ENCODE results near the gene KCNK13. TPM values are rescaled to one million over a fixed set of nuclear protein-coding genes. Genes with fewer than 3 reads are reported as not detected.
"Not testable (repeated sequence)": the region's sequence is repeated elsewhere in the genome, so short reads cannot be mapped to it uniquely, and the experiment has no call there.

Gene KCNK13
- total and polyA plus RNA-seq, 3 experiments from 2014 or later = 0.09 to 0.16 TPM; not detected in 1

DNA sequence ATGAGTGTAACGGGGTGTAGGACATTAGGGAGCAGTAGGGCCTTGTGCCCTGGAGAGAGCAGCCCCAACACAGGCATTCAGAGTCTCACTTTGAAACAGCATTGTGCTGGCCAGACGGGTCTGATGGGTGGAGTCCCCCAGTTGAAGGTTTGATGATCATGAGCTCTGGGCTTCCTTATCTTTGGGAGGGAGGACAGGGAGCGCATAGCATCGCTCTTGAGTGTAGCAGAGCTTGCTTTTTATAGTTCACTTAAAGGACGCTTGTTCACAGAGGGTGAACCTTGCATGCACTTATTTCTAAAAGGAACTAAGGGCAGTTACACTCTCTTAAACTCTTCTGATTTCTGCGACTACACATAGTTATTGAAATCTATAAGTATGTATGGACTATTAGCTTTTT, 10.6 kb downstream of the KCNK13 start:
- no peaks in the 10 kb centered on the region for H3K27me3 ChIP-seq (ENCODE audit: insufficient read depth, low read length, poor library complexity, severe bottlenecking)
- Mint-ChIP-seq H3K4me1 (no peaks in the 10 kb centered on the region), H3K9me3 (no peaks in the 10 kb centered on the region), H3K4me3 (no peak overlapping the region), H3K36me3 (no peaks in the 10 kb centered on the region), H3K27ac (no peak overlapping the region), H3K27me3 (peaks cover 12 to 63% of the 10 kb centered on the region in 2 donors)
- no peak overlapping the region for H3K4me3 ChIP-seq (ENCODE audit: low read length)
- no peak for DNase-seq
- no peaks in the 10 kb centered on the region for H3K36me3 ChIP-seq (ENCODE audit: insufficient read depth, low read length)
- ChIA-PET POLR2A (interaction anchor here (0.6 kb wide), 1 partner anchor 1010 kb away, joined by 3 read pairs; no protein-coding TSS in a partner anchor), CTCF (no interaction called here)
- no peak overlapping the region for H3K27ac ChIP-seq (ENCODE audit: low read depth, low read length)
- H3K9me3 ChIP-seq (ENCODE audit: low read length) = no peaks in the 10 kb centered on the region
- no peaks in the 10 kb centered on the region for H3K4me1 ChIP-seq (ENCODE audit: insufficient read depth, low read length)

DNA sequence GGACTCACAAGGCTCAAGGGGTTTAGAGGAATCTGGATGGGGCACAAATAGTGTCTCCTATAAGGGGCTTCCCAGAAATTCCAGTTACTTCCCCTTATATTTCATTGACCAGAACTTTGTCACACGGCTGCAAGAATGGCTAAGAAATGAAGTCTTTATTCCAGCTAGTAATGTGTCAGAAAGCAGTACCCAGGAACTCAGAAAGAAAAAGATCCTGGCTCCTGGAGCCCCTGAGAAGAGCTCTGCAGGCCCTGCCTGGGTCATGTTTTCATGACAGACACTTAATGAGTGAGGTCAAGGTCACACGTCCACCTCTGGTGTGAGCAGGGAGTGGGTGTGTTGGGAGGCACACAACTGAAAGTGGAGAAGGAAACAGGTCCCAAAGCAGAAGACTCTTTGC, 17.8 kb downstream of the KCNK13 start:
- Mint-ChIP-seq H3K27me3 (peaks cover 12 to 61% of the 10 kb centered on the region in 2 donors), H3K36me3 (no peaks in the 10 kb centered on the region), H3K4me1 (no peaks in the 10 kb centered on the region), H3K9me3 (no peaks in the 10 kb centered on the region), H3K27ac (no peak overlapping the region), H3K4me3 (no peak overlapping the region)
- no peak for DNase-seq
- Histone ChIP-seq H3K27ac (ENCODE audit: low read depth, low read length) (no peak overlapping the region), H3K9me3 (ENCODE audit: low read length) (no peaks in the 10 kb centered on the region), H3K36me3 (ENCODE audit: insufficient read depth, low read length) (no peaks in the 10 kb centered on the region), H3K4me3 (ENCODE audit: low read length) (no peak overlapping the region), H3K4me1 (ENCODE audit: insufficient read depth, low read length) (no peaks in the 10 kb centered on the region), H3K27me3 (ENCODE audit: insufficient read depth, low read length, poor library complexity, severe bottlenecking) (no peaks in the 10 kb centered on the region)
- ChIA-PET CTCF (no interaction called here), POLR2A (no interaction called here)

DNA sequence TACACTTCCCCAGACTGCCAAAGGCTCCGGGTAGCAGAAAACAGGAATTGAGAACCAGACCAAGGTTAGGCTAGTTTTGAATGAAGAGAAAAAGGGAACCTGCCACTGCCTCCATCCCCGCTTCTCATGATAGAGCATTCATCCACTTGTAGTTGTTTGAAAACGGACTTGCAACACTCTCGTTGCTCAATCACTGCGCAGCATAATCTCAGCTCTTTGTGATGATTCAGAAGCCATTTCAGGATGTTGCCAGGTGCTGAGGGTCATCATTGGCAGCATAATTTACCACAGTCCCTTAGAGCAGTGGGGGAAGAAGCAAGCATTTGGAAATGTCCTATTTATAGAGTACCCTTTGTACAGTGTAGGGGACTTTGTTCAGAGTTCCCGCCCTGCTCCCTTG, 25.6 kb downstream of the KCNK13 start:
- Mint-ChIP-seq H3K27me3 (peaks cover 2 to 39% of the 10 kb centered on the region in 2 donors), H3K27ac (no peak overlapping the region), H3K4me1 (no peaks in the 10 kb centered on the region), H3K9me3 (no peaks in the 10 kb centered on the region), H3K36me3 (peaks cover 0 to 4% (median 0%) of the 10 kb centered on the region in 3 donors), H3K4me3 (no peak overlapping the region)
- ChIA-PET POLR2A (no interaction called here), CTCF (no interaction called here)
- no peak overlapping the region for H3K4me3 ChIP-seq (ENCODE audit: low read length)
- no peak for DNase-seq
- H3K4me1 ChIP-seq (ENCODE audit: insufficient read depth, low read length) = no peaks in the 10 kb centered on the region
- no peaks in the 10 kb centered on the region for H3K27me3 ChIP-seq (ENCODE audit: insufficient read depth, low read length, poor library complexity, severe bottlenecking)
- H3K36me3 ChIP-seq (ENCODE audit: insufficient read depth, low read length) = no peaks in the 10 kb centered on the region
- no peaks in the 10 kb centered on the region for H3K9me3 ChIP-seq (ENCODE audit: low read length)
- H3K27ac ChIP-seq (ENCODE audit: low read depth, low read length) = no peak overlapping the region

DNA sequence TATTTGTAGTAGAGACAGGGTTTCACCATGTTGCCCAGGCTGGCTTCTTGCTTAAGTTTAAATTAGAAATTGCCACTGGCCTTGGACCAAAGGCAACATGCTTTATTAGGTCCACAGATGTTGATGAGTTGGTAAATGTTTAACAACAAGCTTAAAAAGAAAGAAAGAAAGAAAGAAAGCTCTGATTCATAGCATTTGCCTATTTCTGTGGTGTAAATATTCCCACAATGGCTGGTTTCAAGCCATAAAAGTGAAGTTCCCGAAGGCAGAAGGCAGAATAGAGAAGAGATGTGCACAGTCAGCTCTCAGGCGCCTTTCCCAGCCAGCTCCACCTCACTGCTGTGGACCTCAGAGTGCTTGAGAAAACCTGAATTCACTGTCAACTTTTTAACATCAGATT, 26.4 kb downstream of the KCNK13 start:
- Mint-ChIP-seq H3K27ac (no peak overlapping the region), H3K9me3 (no peaks in the 10 kb centered on the region), H3K4me3 (no peak overlapping the region), H3K27me3 (peaks cover 5 to 42% of the 10 kb centered on the region in 2 donors), H3K36me3 (peaks cover 0 to 4% (median 0%) of the 10 kb centered on the region in 3 donors), H3K4me1 (no peaks in the 10 kb centered on the region)
- H3K4me1 ChIP-seq (ENCODE audit: insufficient read depth, low read length) = no peaks in the 10 kb centered on the region
- H3K36me3 ChIP-seq (ENCODE audit: insufficient read depth, low read length) = no peaks in the 10 kb centered on the region
- H3K27ac ChIP-seq (ENCODE audit: low read depth, low read length) = no peak overlapping the region
- CTCF ChIA-PET = no interaction called here
- no peak for DNase-seq
- H3K4me3 ChIP-seq (ENCODE audit: low read length) = no peak overlapping the region
- H3K27me3 ChIP-seq (ENCODE audit: insufficient read depth, low read length, poor library complexity, severe bottlenecking) = no peaks in the 10 kb centered on the region
- no peaks in the 10 kb centered on the region for H3K9me3 ChIP-seq (ENCODE audit: low read length)
- POLR2A ChIA-PET = no interaction called here

DNA sequence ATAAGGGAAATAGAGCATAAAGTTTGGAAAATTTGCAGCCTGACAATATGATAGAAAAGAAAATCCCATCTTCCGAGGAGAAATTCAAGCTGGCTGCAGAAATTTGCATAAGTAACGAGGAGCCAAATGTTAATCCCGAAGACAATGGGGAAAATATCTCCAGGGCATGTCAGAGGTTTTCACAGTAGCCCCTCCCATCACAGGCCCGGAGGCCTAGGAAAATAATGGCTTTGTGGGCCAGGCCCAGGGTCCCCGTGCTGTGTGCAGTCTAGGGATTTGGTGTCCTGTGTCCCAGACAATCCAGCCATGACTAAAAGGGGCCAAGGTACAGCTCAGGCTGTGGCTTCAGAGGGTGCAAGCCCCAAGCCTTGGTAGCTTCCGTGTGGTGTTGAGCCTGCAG, 27.7 kb downstream of the KCNK13 start:
- H3K4me3 Mint-ChIP-seq; CTCF ChIA-PET; H3K36me3 ChIP-seq (ENCODE audit: insufficient read depth, low read length); H3K4me1 ChIP-seq (ENCODE audit: insufficient read depth, low read length); DNase-seq; H3K9me3 ChIP-seq (ENCODE audit: low read length); H3K27ac ChIP-seq (ENCODE audit: low read depth, low read length); H3K36me3 Mint-ChIP-seq; POLR2A ChIA-PET; H3K9me3 Mint-ChIP-seq; H3K4me3 ChIP-seq (ENCODE audit: low read length); H3K4me1 Mint-ChIP-seq; H3K27me3 ChIP-seq (ENCODE audit: insufficient read depth, low read length, poor library complexity, severe bottlenecking): not testable (repeated sequence)
- Mint-ChIP-seq H3K27ac (peak overlapping the region in 1 of 8 donors; percentile 18), H3K27me3 (peaks cover 7 to 50% of the 10 kb centered on the region in 2 donors)

DNA sequence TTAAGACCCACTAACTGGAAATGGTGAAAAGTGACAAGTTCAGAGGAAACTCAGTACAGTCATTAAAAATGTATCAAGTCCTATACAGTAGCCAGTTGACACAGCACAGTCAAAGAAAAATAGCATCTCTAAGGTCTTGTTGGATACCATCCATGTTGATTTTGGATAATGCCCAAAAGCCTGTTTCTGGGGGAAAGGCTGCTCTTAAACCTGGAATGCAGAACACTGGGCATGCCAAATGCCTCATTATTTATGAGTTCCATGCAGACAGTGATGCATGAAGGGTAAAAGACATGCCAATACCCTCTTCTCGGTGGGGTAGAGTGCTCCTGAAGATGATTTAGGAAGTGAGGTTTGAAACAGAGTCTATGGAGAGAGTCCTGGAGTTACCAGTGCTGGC, 29.6 kb downstream of the KCNK13 start:
- ChIA-PET POLR2A (no interaction called here), CTCF (no interaction called here)
- no peaks in the 10 kb centered on the region for H3K27me3 ChIP-seq (ENCODE audit: insufficient read depth, low read length, poor library complexity, severe bottlenecking)
- H3K36me3 ChIP-seq (ENCODE audit: insufficient read depth, low read length) = no peaks in the 10 kb centered on the region
- H3K4me3 Mint-ChIP-seq = no peak overlapping the region
- no peak overlapping the region for H3K27ac Mint-ChIP-seq
- no peak overlapping the region for H3K27ac ChIP-seq (ENCODE audit: low read depth, low read length)
- H3K9me3 ChIP-seq (ENCODE audit: low read length) = no peaks in the 10 kb centered on the region
- no peaks in the 10 kb centered on the region for H3K4me1 ChIP-seq (ENCODE audit: insufficient read depth, low read length)
- H3K4me1 Mint-ChIP-seq = no peaks in the 10 kb centered on the region
- H3K36me3 Mint-ChIP-seq = peaks cover 0 to 4% (median 0%) of the 10 kb centered on the region in 3 donors
- no peak for DNase-seq
- H3K9me3 Mint-ChIP-seq = no peaks in the 10 kb centered on the region
- no peak overlapping the region for H3K4me3 ChIP-seq (ENCODE audit: low read length)
- H3K27me3 Mint-ChIP-seq = peaks cover 7 to 53% of the 10 kb centered on the region in 2 donors

DNA sequence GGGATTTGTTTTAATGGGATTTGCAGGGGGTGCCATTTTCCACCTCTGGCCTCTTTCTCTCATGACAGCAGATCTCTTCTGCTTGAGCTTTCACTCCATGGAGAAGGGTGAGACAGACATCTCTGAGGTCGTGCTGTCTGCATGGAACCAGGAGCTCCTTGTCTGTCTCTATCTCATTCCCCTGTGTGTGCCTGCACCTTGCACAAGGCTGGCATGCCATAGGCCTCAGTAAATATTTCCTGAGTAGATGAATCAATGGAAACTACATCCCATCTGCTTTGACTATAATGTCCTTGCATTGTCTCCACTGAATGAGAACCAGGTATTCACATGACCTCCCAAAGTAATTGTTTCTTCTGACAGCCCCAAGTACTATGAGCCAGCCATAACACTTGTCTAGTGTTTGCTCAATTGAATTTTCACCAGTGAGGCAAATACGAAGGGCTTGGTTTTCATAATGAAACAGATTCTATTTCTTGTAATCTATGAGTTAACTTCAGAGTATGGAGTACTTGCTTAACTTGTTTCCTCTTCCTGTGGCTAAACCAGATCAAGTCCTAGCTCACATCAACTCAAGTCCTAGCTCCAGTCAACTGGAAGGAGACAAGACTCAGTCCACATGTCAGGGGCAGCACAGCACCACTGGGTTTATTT, 32.3 kb downstream of the KCNK13 start:
- POLR2A ChIA-PET = interaction anchor here (0.6 kb wide), 1 partner anchor 28 kb away, joined by 4 read pairs; no protein-coding TSS in a partner anchor
- H3K36me3 Mint-ChIP-seq = peaks cover 0 to 4% (median 0%) of the 10 kb centered on the region in 3 donors
- Histone ChIP-seq H3K4me1 (ENCODE audit: insufficient read depth, low read length) (no peaks in the 10 kb centered on the region), H3K9me3 (ENCODE audit: low read length) (no peaks in the 10 kb centered on the region), H3K36me3 (ENCODE audit: insufficient read depth, low read length) (no peaks in the 10 kb centered on the region), H3K4me3 (ENCODE audit: low read length) (no peak overlapping the region), H3K27ac (ENCODE audit: low read depth, low read length) (no peak overlapping the region), H3K27me3 (ENCODE audit: insufficient read depth, low read length, poor library complexity, severe bottlenecking) (no peaks in the 10 kb centered on the region)
- H3K4me1 Mint-ChIP-seq = no peaks in the 10 kb centered on the region
- no peaks in the 10 kb centered on the region for H3K9me3 Mint-ChIP-seq
- no peak for DNase-seq
- no peak overlapping the region for H3K27ac Mint-ChIP-seq
- H3K27me3 Mint-ChIP-seq = peaks cover 8 to 48% of the 10 kb centered on the region in 2 donors
- CTCF ChIA-PET = no interaction called here
- no peak overlapping the region for H3K4me3 Mint-ChIP-seq

DNA sequence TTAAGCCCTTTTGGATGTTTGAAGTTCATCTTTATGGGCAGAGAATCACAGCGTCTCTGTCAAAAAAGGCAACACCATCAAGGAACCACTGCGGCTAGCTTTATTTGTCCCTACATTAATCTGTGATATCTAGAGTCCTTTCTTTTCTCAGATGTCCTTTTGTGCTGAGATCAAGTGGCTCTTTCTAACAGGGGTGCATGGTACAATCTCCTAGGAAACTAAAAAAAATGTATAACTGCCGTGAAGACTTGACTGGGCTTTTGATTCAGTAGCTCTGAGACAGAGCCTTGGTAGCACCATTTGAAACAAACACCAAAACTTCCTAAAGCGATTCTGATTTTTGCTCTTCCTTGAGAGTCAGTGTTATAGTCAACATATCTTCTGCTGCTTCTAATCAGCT, 33.3 kb downstream of the KCNK13 start:
- no peak overlapping the region for H3K4me3 ChIP-seq (ENCODE audit: low read length)
- DNase-seq = no peak
- H3K27me3 Mint-ChIP-seq = peaks cover 8 to 45% of the 10 kb centered on the region in 2 donors
- POLR2A ChIA-PET = no interaction called here
- no peaks in the 10 kb centered on the region for H3K4me1 Mint-ChIP-seq
- no peak overlapping the region for H3K4me3 Mint-ChIP-seq
- H3K27ac ChIP-seq (ENCODE audit: low read depth, low read length) = no peak overlapping the region
- no peaks in the 10 kb centered on the region for H3K36me3 ChIP-seq (ENCODE audit: insufficient read depth, low read length)
- H3K9me3 Mint-ChIP-seq = no peaks in the 10 kb centered on the region
- H3K27ac Mint-ChIP-seq = no peak overlapping the region
- H3K27me3 ChIP-seq (ENCODE audit: insufficient read depth, low read length, poor library complexity, severe bottlenecking) = no peaks in the 10 kb centered on the region
- H3K4me1 ChIP-seq (ENCODE audit: insufficient read depth, low read length) = no peaks in the 10 kb centered on the region
- H3K36me3 Mint-ChIP-seq = peaks cover 0 to 4% (median 0%) of the 10 kb centered on the region in 3 donors
- H3K9me3 ChIP-seq (ENCODE audit: low read length) = no peaks in the 10 kb centered on the region
- CTCF ChIA-PET = no interaction called here
